ENCODE measurements around the gene PTPRN2. TPM values are rescaled to one million over a fixed set of nuclear protein-coding genes. Genes with fewer than 3 reads are reported as not detected.

The PTPRN2 gene
- total RNA-seq, 2 experiments from 2014 or later = 0.70 TPM; not detected in 1

DNA sequence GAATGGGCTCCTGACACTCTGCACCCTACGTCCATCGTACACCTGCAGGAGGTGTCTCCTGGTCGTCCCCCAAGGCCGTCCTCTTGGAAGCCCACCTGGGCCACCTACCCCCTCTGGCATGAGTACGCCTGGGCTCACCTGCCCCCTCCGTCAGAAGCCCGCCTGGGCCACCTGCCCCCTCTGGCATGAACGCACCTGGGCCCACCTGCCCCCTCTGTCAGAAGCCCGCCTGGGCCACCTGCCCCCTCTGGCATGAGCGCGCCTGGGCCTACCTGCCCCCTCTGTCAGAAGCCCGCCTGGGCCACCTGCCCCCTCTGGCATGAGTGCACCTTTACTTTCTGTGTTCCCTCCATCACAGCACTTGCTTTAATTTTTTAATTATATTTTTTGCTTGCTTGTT lies 401.2 kb downstream of the PTPRN2 start:
- no peak overlapping the region for H3K4me3 ChIP-seq (ENCODE audit: low read depth, low read length, poor library complexity, severe bottlenecking)
- no TSS peak for BruUV-seq (replicated peaks)
- no peak overlapping the region for H3K27ac ChIP-seq (ENCODE audit: low read depth, low read length, poor library complexity, severe bottlenecking)
- no peaks in the 10 kb centered on the region for H3K79me2 ChIP-seq (ENCODE audit: insufficient read depth, low read depth, low read length)
- no peaks in the 10 kb centered on the region for H4K20me1 ChIP-seq (ENCODE audit: insufficient read depth, low read length)
- intact Hi-C loops (cut with micrococcal nuclease; ENCODE audit: unreplicated experiment) = no loop called here
- no peak overlapping the region for H2AFZ ChIP-seq (ENCODE audit: low read length)
- TF ChIP-seq, protein P1, sequence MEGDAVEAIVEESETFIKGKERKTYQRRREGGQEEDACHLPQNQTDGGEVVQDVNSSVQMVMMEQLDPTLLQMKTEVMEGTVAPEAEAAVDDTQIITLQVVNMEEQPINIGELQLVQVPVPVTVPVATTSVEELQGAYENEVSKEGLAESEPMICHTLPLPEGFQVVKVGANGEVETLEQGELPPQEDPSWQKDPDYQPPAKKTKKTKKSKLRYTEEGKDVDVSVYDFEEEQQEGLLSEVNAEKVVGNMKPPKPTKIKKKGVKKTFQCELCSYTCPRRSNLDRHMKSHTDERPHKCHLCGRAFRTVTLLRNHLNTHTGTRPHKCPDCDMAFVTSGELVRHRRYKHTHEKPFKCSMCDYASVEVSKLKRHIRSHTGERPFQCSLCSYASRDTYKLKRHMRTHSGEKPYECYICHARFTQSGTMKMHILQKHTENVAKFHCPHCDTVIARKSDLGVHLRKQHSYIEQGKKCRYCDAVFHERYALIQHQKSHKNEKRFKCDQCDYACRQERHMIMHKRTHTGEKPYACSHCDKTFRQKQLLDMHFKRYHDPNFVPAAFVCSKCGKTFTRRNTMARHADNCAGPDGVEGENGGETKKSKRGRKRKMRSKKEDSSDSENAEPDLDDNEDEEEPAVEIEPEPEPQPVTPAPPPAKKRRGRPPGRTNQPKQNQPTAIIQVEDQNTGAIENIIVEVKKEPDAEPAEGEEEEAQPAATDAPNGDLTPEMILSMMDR (conservative IDR thresholded peaks at IDR 0.05; ENCODE audit: low read length) = no peak
- TF ChIP-seq EZH2phosphoT487 (IDR thresholded peaks at IDR 0.05; ENCODE audit: borderline replicate concordance, low read depth, low read length) = no peak
- no peaks in the 10 kb centered on the region for H3K9me3 ChIP-seq (ENCODE audit: low read length)
- ChIA-PET POLR2A (no interaction called here), CTCF (ENCODE audit: unreplicated experiment) (no interaction called here)
- no peak overlapping the region for H3K4me2 ChIP-seq (ENCODE audit: low read length)
- no peaks in the 10 kb centered on the region for H3K4me1 ChIP-seq (ENCODE audit: insufficient read depth, low read length, poor library complexity, severe bottlenecking)
- no peaks in the 10 kb centered on the region for H3K9me2 ChIP-seq (ENCODE audit: insufficient read depth, low read length)
- H3K36me3 ChIP-seq (ENCODE audit: insufficient read depth, low read length) = no peaks in the 10 kb centered on the region
- DNase-seq (ENCODE audit: low spot score) = no peak

DNA sequence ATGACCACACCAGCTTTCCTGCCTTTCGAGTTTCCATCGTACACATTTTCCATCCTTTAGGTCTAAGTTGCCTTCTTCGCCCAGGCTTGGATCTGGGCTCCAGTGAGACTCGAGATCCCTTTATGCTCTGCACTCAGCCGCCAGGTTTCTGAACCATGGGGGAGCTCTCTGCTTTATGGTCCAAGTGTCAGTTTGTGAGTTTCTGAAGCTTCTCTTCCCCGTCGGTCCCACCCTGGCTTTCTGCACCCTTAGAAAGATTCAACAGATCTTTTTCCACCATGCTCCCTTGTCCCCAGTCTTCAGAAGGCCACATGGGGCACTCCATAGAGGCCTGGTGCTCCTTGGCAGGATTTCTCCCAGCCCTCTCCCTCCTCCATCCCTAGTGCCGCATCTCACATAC lies 402.0 kb downstream of the PTPRN2 start:
- no peak overlapping the region for H3K4me3 ChIP-seq (ENCODE audit: low read depth, low read length, poor library complexity, severe bottlenecking)
- no peak for DNase-seq (ENCODE audit: low spot score)
- no peaks in the 10 kb centered on the region for H3K9me3 ChIP-seq (ENCODE audit: low read length)
- H3K79me2 ChIP-seq (ENCODE audit: insufficient read depth, low read depth, low read length) = no peaks in the 10 kb centered on the region
- intact Hi-C loops (cut with micrococcal nuclease; ENCODE audit: unreplicated experiment) = no loop called here
- H3K36me3 ChIP-seq (ENCODE audit: insufficient read depth, low read length) = no peaks in the 10 kb centered on the region
- no peak overlapping the region for H3K4me2 ChIP-seq (ENCODE audit: low read length)
- CTCF ChIA-PET (ENCODE audit: unreplicated experiment) = no interaction called here
- H3K9me2 ChIP-seq (ENCODE audit: insufficient read depth, low read length) = no peaks in the 10 kb centered on the region
- POLR2A ChIA-PET = no interaction called here
- no peaks in the 10 kb centered on the region for H4K20me1 ChIP-seq (ENCODE audit: insufficient read depth, low read length)
- TF ChIP-seq, protein P1 (conservative IDR thresholded peaks at IDR 0.05; ENCODE audit: low read length) = no peak
- no peak overlapping the region for H3K27ac ChIP-seq (ENCODE audit: low read depth, low read length, poor library complexity, severe bottlenecking)
- H2AFZ ChIP-seq (ENCODE audit: low read length) = no peak overlapping the region
- no peaks in the 10 kb centered on the region for H3K4me1 ChIP-seq (ENCODE audit: insufficient read depth, low read length, poor library complexity, severe bottlenecking)
- BruUV-seq (replicated peaks) = no TSS peak

DNA sequence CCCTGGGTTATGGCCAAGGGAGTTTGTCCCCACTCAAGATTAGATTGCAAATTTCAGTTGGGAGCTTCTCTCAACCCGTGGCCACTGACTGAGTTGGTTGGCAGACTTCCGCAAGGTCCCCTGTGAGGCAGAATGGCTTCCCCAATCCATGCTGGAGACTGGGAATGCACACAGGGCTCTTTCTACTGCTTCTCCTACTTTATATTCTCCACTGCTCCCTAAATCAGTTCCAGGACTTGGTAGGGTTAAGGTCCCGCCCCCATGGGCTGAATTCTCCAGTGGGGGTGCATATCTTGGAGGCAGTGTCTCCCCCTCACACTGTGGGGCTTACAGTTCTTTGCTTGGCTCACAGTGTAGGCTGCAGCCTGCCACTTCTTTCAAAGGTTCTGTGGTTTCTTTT lies 404.2 kb downstream of the PTPRN2 start:
- H3K4me2 ChIP-seq (ENCODE audit: low read length) = no peak overlapping the region
- H3K9me2 ChIP-seq (ENCODE audit: insufficient read depth, low read length) = no peaks in the 10 kb centered on the region
- no peaks in the 10 kb centered on the region for H3K36me3 ChIP-seq (ENCODE audit: insufficient read depth, low read length)
- no peak overlapping the region for H2AFZ ChIP-seq (ENCODE audit: low read length)
- no peaks in the 10 kb centered on the region for H3K4me1 ChIP-seq (ENCODE audit: insufficient read depth, low read length, poor library complexity, severe bottlenecking)
- DNase-seq (ENCODE audit: low spot score) = no peak
- H3K79me2 ChIP-seq (ENCODE audit: insufficient read depth, low read depth, low read length) = no peaks in the 10 kb centered on the region
- H3K9me3 ChIP-seq (ENCODE audit: low read length) = no peaks in the 10 kb centered on the region
- POLR2A ChIA-PET = interaction anchor here (0.6 kb wide), 1 partner anchor 1884 kb away, joined by 4 read pairs; no protein-coding TSS in a partner anchor
- intact Hi-C loops (cut with micrococcal nuclease; ENCODE audit: unreplicated experiment) = no loop called here
- no peaks in the 10 kb centered on the region for H4K20me1 ChIP-seq (ENCODE audit: insufficient read depth, low read length)
- BruUV-seq (replicated peaks) = no TSS peak
- H3K27ac ChIP-seq (ENCODE audit: low read depth, low read length, poor library complexity, severe bottlenecking) = no peak overlapping the region
- CTCF ChIA-PET (ENCODE audit: unreplicated experiment) = no interaction called here
- H3K4me3 ChIP-seq (ENCODE audit: low read depth, low read length, poor library complexity, severe bottlenecking) = no peak overlapping the region
- no peak for TF ChIP-seq EZH2phosphoT487 (IDR thresholded peaks at IDR 0.05; ENCODE audit: borderline replicate concordance, low read depth, low read length)
- TF ChIP-seq, protein P1 (conservative IDR thresholded peaks at IDR 0.05; ENCODE audit: low read length) = no peak

All from OCI-LY7 (cell line).